ENCODE data around the gene CAMK2D.
"Not testable (repeated sequence)": the region's sequence is repeated elsewhere in the genome, so short reads cannot be mapped to it uniquely, and the experiment has no call there.

CAMK2D gene

GRCh38 chr4:113761620-113762185, at the start of gene CAMK2D:
TSS of gene CAMK2D (minus strand) at chr4:113761738. CDS start at chr4:113761068, 670 bp downstream.
- peak; percentile 90 for DNase-seq

- no peak for DNase-seq
Observed at GRCh38 chr4:113810906-113811305, 49.4 kb upstream of the CAMK2D start.

- DNase-seq: no peak
Observed at GRCh38 chr4:113809311-113809710, 47.8 kb upstream of the CAMK2D start.

- DNase-seq: no peak
Observed at GRCh38 chr4:113806850-113807249, 45.3 kb upstream of the CAMK2D start.

GRCh38 chr4:113801882-113802281, 40.3 kb upstream of the CAMK2D start:
- DNase-seq: no peak

- not testable (repeated sequence) for DNase-seq
Observed at GRCh38 chr4:113796381-113796780, 34.8 kb upstream of the CAMK2D start.

- DNase-seq: no peak
Observed at GRCh38 chr4:113790478-113790877, 28.9 kb upstream of the CAMK2D start.

GRCh38 chr4:113788888-113789287, 27.4 kb upstream of the CAMK2D start:
- DNase-seq: no peak

GRCh38 chr4:113785781-113786180, 24.2 kb upstream of the CAMK2D start:
- DNase-seq: no peak

GRCh38 chr4:113784497-113785250, 23.1 kb upstream of the CAMK2D start:
- no peak for DNase-seq

GRCh38 chr4:113783701-113784100, 22.2 kb upstream of the CAMK2D start:
- no peak for DNase-seq

- no peak for DNase-seq
Observed at GRCh38 chr4:113783289-113783688, 21.8 kb upstream of the CAMK2D start.

GRCh38 chr4:113781439-113782040, 20.0 kb upstream of the CAMK2D start:
- DNase-seq: no peak

GRCh38 chr4:113776679-113777078, 15.1 kb upstream of the CAMK2D start:
- DNase-seq: no peak

- DNase-seq: no peak
Observed at GRCh38 chr4:113776016-113776415, 14.5 kb upstream of the CAMK2D start.

- no peak for DNase-seq
Observed at GRCh38 chr4:113773756-113774155, 12.2 kb upstream of the CAMK2D start.

GRCh38 chr4:113773014-113773413, 11.5 kb upstream of the CAMK2D start:
- DNase-seq: no peak

- no peak for DNase-seq
Observed at GRCh38 chr4:113772319-113772718, 10.8 kb upstream of the CAMK2D start.

- DNase-seq: no peak
Observed at GRCh38 chr4:113769744-113770143, 8.2 kb upstream of the CAMK2D start.

GRCh38 chr4:113768952-113769351, 7.4 kb upstream of the CAMK2D start:
- DNase-seq: no peak

GRCh38 chr4:113766882-113767281, 5.3 kb upstream of the CAMK2D start:
- DNase-seq: no peak

- no peak for DNase-seq
Observed at GRCh38 chr4:113764720-113765264, 3.3 kb upstream of the CAMK2D start.

GRCh38 chr4:113763923-113764322, 2.4 kb upstream of the CAMK2D start:
- DNase-seq: not testable (repeated sequence)

GRCh38 chr4:113763029-113763285, 1.4 kb upstream of the CAMK2D start:
- DNase-seq: no peak
